C4-2B (cell line): ENCODE measurements around the gene KRTAP9-1.

ENCODE experiments used
- H3K27ac ChIP-seq: fragments of 450-650 bp; 2 replicates; pipeline ENCODE4 v1.5.1; 2017
- CTCF ChIP-seq: fragments of 450-650 bp; conservative IDR thresholded peaks from 2 replicates; pipeline ENCODE4 v1.5.1; 2017; ENCODE audit warnings: mild to moderate bottlenecking
- ZFX ChIP-seq: fragments of 450-650 bp; IDR thresholded peaks from 2 replicates; pipeline ENCODE4 v1.6.1; 2017

KRTAP9-1 gene

GRCh38 chr17:41171886-41172285 is 17.8 kb upstream of the KRTAP9-1 start:
- TF ChIP-seq ZFX (no peak), CTCF (no peak)
- no peak overlapping the region for H3K27ac ChIP-seq

DNA sequence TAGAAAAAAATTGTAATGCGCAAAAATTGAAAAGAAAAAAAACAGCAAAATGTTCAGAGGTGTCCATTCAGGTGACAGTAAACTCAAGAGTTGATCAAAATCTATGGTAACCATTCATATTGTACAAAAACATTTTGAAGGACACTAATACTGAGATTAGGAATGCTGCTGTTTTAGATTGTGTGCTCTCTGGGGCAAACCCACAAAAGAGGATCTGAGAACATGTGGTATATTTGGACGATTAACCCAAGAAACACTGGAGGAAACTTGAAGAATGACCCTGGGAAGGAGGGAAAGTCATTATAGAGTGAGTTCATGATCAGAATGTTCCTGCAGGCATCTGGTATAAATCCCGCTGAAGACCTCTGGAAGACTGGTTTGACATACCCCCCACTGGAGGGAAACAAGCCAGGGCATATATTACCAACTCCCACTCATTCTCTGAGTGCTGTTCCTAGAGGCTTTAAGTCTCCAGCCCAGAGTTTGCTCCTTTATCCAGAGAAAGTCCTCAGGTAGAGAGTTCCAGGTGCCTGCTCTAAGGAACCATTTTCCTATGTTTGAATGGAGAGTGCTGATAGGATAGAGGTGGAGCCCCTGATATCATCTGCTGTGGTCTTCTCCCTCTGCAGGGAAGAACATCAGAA is 12.8 kb upstream of the KRTAP9-1 start:
- TF ChIP-seq ZFX (no peak), CTCF (no peak)
- no peak overlapping the region for H3K27ac ChIP-seq

- TF ChIP-seq CTCF: no peak
- no peak for TF ChIP-seq ZFX
- H3K27ac ChIP-seq: no peak within 1 kb of the TSS
Observed at GRCh38 chr17:41177727-41178271, 11.9 kb upstream of the KRTAP9-1 start, which contains the start of gene KRTAP4-2. KRTAP4-2 (minus strand) TSS chr17:41178221; CDS start chr17:41178164, 57 bp downstream.

DNA sequence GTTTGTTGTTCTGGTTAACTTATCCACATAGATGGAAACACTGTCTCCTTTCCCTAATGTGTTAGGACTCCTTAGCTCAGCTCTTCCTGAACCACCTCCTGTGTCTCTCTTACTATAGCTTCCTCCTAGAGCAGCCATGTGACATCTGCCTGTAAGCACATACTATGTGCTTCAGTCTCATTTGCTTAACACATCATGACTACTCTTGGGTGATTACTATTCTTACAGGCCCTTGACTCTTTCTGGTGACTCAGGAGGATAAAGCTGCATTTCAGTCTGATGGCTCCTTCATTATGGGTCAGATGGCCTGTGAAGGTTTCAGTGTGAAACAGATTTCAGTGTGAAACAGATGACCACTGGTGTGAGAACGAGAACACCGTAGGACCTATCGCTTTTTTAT is 11.3 kb upstream of the KRTAP9-1 start:
- TF ChIP-seq CTCF: no peak
- TF ChIP-seq ZFX: no peak
- no peak overlapping the region for H3K27ac ChIP-seq

- no peak overlapping the region for H3K27ac ChIP-seq
- TF ChIP-seq CTCF (no peak), ZFX (no peak)
Observed at GRCh38 chr17:41178843-41179616, 10.7 kb upstream of the KRTAP9-1 start.

DNA sequence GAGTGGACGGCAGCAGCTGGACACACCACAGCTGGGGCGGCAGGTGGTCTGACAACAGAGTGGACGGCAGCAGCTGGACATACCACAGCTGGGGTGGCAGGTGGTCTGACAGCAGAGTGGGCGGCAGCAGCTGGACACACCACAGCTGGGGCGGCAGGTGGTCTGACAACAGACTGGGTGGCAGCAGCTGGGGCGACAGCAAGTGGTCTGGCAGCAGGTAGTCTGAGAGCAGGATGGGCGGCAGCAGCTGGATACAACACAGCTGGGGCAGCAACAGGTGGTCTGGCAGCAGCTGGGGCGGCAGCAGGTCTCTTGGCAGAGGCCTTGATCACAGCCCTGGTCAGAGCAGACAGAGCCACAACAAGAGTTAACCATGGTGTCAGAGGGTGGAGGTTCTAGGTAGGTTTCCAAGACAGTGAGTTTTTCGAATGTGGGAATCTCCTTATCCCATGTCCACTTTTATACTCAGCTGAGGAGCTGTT is 5.2 kb upstream of the KRTAP9-1 start, which contains the start of gene KRTAP4-1:
KRTAP4-1 (minus strand) TSS at position 432 of the 482 bp plus-strand sequence; CDS start at position 375, 57 bp downstream.
- no peak within 1 kb of the TSS for H3K27ac ChIP-seq
- TF ChIP-seq CTCF: no peak
- TF ChIP-seq ZFX: no peak

GRCh38 chr17:41185001-41185400 is 4.7 kb upstream of the KRTAP9-1 start:
- no peak for TF ChIP-seq ZFX
- TF ChIP-seq CTCF: no peak
- H3K27ac ChIP-seq: no peak overlapping the region
